HepG2 (cell line): ENCODE data around the gene REEP2. TPM values are rescaled to one million over a fixed set of nuclear protein-coding genes. Genes with fewer than 3 reads are reported as not detected.

Experiments
- FOSL2 ChIP-seq: sonication (generic); formaldehyde crosslinking; IDR thresholded peaks from 2 replicates; pipeline ENCODE4 v1.4.0; 2020; ENCODE audit warnings: missing genetic modification reagents
- GATAD1 ChIP-seq: IDR thresholded peaks from 2 replicates; pipeline ENCODE4 v1.6.1; 2016; ENCODE audit warnings: missing genetic modification reagents, missing compliant biosample characterization
- HNRNPL ChIP-seq: fragments of 200-400 bp; formaldehyde crosslinking; IDR thresholded peaks from 2 replicates; pipeline ENCODE4 v1.6.1; 2017; ENCODE audit warnings: mild to moderate bottlenecking, low read depth, low read length
- PCBP1 ChIP-seq: fragments of 200-400 bp; formaldehyde crosslinking; IDR thresholded peaks from 2 replicates; pipeline ENCODE4 v1.6.1; 2017; ENCODE audit warnings: mild to moderate bottlenecking, low read depth, low read length, borderline replicate concordance
- SATB2 ChIP-seq: sonication (generic); formaldehyde crosslinking; IDR thresholded peaks from 2 replicates; pipeline ENCODE4 v1.5.0; 2020; ENCODE audit warnings: missing genetic modification reagents
- ZNF296 ChIP-seq: sonication (generic); formaldehyde crosslinking; conservative IDR thresholded peaks from 2 replicates; pipeline ENCODE4 v1.5.0; 2020; ENCODE audit warnings: mild to moderate bottlenecking, missing genetic modification reagents
- polyA plus RNA-seq, 8 experiments: library from polyadenylated mRNA; depleted of rRNA in 3 of 8; stranded (reverse) in 7 of 8; unstranded in 1 of 8; fragments of >200 nt; fragmentation: Illumina TruSeq in 4 of 8; extraction: Trizol in 4 of 8; gene quantifications; 2 replicates each; pipeline versions ENCODE4 v1.2.1 to v1.2.3, GENCODE V29; 2011 to 2016; ENCODE audit warnings: low read depth in 4 of 8, missing spikeins in 1 of 8, mixed read lengths in 1 of 8; ENCODE audit not compliant: insufficient read depth in 1 of 8
- total RNA-seq, 5 experiments: library from RNA; depleted of rRNA; stranded (reverse); fragments of >200 nt; fragmentation: Illumina TruSeq; extraction: Trizol; gene quantifications; 2 replicates each; pipeline ENCODE4 v1.2.3, GENCODE V29; 2016; ENCODE audit warnings: low read depth in 1 of 5
- TF ChIP-seq, protein P1 (sequence below): sonication (generic); formaldehyde crosslinking; IDR thresholded peaks from 2 replicates; pipeline ENCODE4 v1.8.0; 2022; ENCODE audit warnings: mild to moderate bottlenecking, missing genetic modification reagents, moderate library complexity
- TF ChIP-seq, protein P2 (sequence below): sonication (generic); formaldehyde crosslinking; conservative IDR thresholded peaks from 2 replicates; pipeline ENCODE4 v1.4.0; 2020; ENCODE audit warnings: mild to moderate bottlenecking, missing genetic modification reagents, moderate library complexity

Gene REEP2
- total and polyA plus RNA-seq, 2 of the 13 experiments (the other 11 are each of a cell fraction or from before 2014, with no cell fraction given): 5.3 to 7.8 TPM

DNA sequence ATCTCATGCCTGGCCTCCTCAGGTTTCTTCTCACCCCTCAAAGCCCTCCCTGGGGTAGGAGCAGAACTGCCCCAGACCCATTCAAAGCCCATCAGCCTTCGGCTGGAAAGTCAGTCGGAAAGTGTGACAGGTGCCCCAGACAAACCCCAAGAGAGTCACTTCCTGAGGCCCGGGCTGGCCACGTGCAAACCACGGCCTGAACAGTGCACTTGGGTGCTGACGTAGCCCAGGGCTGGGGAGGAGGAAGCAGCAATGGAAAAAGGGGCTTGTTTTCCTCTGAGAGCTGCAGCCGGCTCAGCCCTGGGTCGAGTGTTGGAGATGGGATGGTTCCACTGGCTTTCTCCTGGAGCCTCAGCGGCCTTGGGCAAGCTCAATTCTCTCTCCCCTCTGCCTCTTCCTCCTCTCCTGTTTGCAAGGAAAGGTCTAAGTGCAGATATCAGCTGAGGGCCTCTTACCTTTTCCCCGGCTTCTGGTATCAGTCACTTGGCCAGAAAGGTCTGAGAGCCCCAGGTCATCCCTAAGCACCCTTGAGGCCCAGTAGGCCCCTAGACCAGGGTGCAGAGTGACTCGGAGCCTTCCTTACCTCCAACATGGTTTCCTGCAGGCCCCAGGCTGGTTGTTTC is 20.6 kb downstream of the REEP2 start (continued):
- TF ChIP-seq, protein P1, sequence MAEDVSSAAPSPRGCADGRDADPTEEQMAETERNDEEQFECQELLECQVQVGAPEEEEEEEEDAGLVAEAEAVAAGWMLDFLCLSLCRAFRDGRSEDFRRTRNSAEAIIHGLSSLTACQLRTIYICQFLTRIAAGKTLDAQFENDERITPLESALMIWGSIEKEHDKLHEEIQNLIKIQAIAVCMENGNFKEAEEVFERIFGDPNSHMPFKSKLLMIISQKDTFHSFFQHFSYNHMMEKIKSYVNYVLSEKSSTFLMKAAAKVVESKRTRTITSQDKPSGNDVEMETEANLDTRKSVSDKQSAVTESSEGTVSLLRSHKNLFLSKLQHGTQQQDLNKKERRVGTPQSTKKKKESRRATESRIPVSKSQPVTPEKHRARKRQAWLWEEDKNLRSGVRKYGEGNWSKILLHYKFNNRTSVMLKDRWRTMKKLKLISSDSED (CRISPR knock-in tag): no peak
- TF ChIP-seq PCBP1 (no peak), SATB2 (CRISPR knock-in tag) (0 out of 2 replicates have a peak, but pooled peaks have one; percentile 56), HNRNPL (no peak), FOSL2 (CRISPR knock-in tag) (peak; percentile 73), ZNF296 (CRISPR knock-in tag) (peak; percentile 61; the same call in 1 of the 2 replicates), GATAD1 (CRISPR knock-in tag) (0 out of 2 replicates have a peak, but pooled peaks have one; percentile 38)
- TF ChIP-seq, protein P2, sequence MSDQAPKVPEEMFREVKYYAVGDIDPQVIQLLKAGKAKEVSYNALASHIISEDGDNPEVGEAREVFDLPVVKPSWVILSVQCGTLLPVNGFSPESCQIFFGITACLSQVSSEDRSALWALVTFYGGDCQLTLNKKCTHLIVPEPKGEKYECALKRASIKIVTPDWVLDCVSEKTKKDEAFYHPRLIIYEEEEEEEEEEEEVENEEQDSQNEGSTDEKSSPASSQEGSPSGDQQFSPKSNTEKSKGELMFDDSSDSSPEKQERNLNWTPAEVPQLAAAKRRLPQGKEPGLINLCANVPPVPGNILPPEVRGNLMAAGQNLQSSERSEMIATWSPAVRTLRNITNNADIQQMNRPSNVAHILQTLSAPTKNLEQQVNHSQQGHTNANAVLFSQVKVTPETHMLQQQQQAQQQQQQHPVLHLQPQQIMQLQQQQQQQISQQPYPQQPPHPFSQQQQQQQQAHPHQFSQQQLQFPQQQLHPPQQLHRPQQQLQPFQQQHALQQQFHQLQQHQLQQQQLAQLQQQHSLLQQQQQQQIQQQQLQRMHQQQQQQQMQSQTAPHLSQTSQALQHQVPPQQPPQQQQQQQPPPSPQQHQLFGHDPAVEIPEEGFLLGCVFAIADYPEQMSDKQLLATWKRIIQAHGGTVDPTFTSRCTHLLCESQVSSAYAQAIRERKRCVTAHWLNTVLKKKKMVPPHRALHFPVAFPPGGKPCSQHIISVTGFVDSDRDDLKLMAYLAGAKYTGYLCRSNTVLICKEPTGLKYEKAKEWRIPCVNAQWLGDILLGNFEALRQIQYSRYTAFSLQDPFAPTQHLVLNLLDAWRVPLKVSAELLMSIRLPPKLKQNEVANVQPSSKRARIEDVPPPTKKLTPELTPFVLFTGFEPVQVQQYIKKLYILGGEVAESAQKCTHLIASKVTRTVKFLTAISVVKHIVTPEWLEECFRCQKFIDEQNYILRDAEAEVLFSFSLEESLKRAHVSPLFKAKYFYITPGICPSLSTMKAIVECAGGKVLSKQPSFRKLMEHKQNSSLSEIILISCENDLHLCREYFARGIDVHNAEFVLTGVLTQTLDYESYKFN (CRISPR knock-in tag): 0 out of 2 replicates have a peak, but pooled peaks have one; percentile 36
